A549 treated with RU486 at 1 μM for 4 hours (cell line): ENCODE data around the gene NPIPB6. TPM values are rescaled to one million over a fixed set of nuclear protein-coding genes. Genes with fewer than 3 reads are reported as not detected.

Experiments
- total RNA-seq: library from RNA; stranded (reverse); fragments of 200-300 nt; extraction: Qiagen RNA extraction; gene quantifications from 5 replicates; pipeline ENCODE4 v1.2.3, GENCODE V29; 2022; ENCODE audit warnings: low read depth

Gene NPIPB6
- total RNA-seq: 1.6 to 2.0 TPM (median 1.9 TPM) in 5 replicates

GRCh38 chr16:28363408-28363807, at the start of gene NPIPB6:
TSS of gene NPIPB6 (minus strand) at chr16:28363508. CDS start at chr16:28362822, 686 bp downstream.

DNA sequence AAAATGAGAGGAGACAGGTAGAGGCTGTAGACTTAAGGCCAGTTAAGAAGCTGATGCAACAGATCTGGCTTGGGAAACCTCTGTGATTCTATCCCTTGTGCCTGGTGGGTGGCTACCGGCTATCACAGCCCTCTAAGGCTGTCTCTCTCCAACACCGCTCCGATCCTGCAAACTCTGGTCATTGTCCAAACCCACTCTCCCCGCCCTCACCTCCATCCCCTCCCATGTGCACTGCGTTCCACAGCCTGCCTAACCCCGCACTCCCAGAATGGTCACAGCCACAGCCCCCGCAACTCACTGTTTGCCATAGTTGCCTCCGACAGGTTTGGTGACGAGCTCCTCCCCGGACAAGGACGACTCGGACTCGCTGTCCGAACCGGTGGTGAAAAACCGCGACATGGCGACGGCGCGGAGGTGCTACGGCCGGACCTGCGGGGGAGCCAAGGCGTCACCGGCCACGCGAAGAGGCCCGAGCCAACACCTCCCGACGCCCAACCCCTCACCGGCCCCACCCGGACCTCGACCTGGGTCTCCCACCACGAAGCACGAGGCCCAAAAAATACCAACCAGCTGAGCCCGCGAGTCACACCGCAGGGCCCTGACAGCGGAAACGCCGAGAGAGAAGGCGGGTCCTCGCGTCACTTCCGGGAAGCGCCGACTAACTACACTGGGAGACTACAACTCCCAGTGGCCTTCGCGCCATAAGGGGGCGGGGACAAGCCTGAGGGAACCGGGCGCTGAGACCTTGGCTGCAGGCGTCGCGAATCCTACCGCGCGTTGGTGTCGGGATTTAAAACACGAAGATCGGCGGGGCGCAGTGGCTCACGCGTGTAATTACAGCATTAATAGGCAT, 40.1 kb upstream of the NPIPB6 start, which contains the start of gene EIF3CL:
EIF3CL (minus strand) TSS at position 622 of the 853 bp plus-strand sequence; CDS start at position 399, 223 bp downstream.

Other genes with a start within 250 kb of the NPIPB6 start
- gene XPO6, start 151.5 kb downstream of the NPIPB6 start, total RNA-seq: 70.5 to 100 TPM (median 96.5 TPM) in 5 replicates
- gene SBK1, start 71.0 kb downstream of the NPIPB6 start, total RNA-seq: 0.07 to 0.44 TPM (median 0.25 TPM) in 5 replicates
- gene EIF3CL, start 40.3 kb upstream of the NPIPB6 start, total RNA-seq: 50.0 to 118 TPM (median 72.1 TPM) in 5 replicates
- 0.17 to 0.51 TPM (median 0.40 TPM) in 3 of 5 replicates, not detected in the others for gene NPIPB7, start 108.8 kb upstream of the NPIPB6 start, total RNA-seq
- 21.5 to 36.4 TPM (median 28.3 TPM) in 5 replicates for gene CLN3, start 128.6 kb upstream of the NPIPB6 start, total RNA-seq
- gene APOBR, start 131.1 kb upstream of the NPIPB6 start, total RNA-seq: 0.06 to 0.10 TPM (median 0.07 TPM) in 5 replicates
- gene IL27, start 143.3 kb upstream of the NPIPB6 start, total RNA-seq: not detected in 5 replicates
- 10.7 to 28.8 TPM (median 16.5 TPM) in 5 replicates for gene NUPR1, start 175.5 kb upstream of the NPIPB6 start, total RNA-seq
- gene SGF29, start 190.4 kb upstream of the NPIPB6 start, total RNA-seq: 20.7 to 26.1 TPM (median 21.3 TPM) in 5 replicates
- gene SULT1A2, start 233.5 kb upstream of the NPIPB6 start, total RNA-seq: 0.08 TPM in 1 of 5 replicates, not detected in the others
- 4.2 to 6.7 TPM (median 5.5 TPM) in 5 replicates for gene SULT1A1, start 246.5 kb upstream of the NPIPB6 start, total RNA-seq